Esophagus muscularis mucosa (tissue), 4 donors: ENCODE data around the gene POP7.

Experiments used
- EP300 ChIP-seq: sonication (generic); formaldehyde crosslinking; IDR thresholded peaks from one replicate; pipeline ENCODE4 v1.6.1; 2017; ENCODE audit warnings: antibody characterized with exemption
- POLR2A ChIP-seq: fragments of 450-650 bp; IDR thresholded peaks from one replicate; pipeline ENCODE4 v1.6.1; 2017; ENCODE audit warnings: antibody characterized with exemption, moderate library complexity, mild to moderate bottlenecking, low read depth
- TF ChIP-seq, protein P1 (sequence below), 3 experiments: fragments of 200-600 bp in 2 of 3; fragments of 450-650 bp in 1 of 3; sonication (generic) in 2 of 3; IDR thresholded peaks; one replicate each; pipeline ENCODE4 v1.5.1; 2017 to 2019; ENCODE audit warnings: antibody characterized with exemption in 3 of 3, mild to moderate bottlenecking in 2 of 3, moderate library complexity in 1 of 3

- TF ChIP-seq, protein P1, sequence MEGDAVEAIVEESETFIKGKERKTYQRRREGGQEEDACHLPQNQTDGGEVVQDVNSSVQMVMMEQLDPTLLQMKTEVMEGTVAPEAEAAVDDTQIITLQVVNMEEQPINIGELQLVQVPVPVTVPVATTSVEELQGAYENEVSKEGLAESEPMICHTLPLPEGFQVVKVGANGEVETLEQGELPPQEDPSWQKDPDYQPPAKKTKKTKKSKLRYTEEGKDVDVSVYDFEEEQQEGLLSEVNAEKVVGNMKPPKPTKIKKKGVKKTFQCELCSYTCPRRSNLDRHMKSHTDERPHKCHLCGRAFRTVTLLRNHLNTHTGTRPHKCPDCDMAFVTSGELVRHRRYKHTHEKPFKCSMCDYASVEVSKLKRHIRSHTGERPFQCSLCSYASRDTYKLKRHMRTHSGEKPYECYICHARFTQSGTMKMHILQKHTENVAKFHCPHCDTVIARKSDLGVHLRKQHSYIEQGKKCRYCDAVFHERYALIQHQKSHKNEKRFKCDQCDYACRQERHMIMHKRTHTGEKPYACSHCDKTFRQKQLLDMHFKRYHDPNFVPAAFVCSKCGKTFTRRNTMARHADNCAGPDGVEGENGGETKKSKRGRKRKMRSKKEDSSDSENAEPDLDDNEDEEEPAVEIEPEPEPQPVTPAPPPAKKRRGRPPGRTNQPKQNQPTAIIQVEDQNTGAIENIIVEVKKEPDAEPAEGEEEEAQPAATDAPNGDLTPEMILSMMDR (IDR thresholded peaks at IDR 0.05) = no peak
- TF ChIP-seq EP300 (no peak), POLR2A (no peak)
Observed at GRCh38 chr7:100671353-100672327, 34.3 kb upstream of the POP7 start.
